Activated T-cell treated with anti-CD3 and anti-CD28 coated beads for 48 hours (primary cell): Measurements from ENCODE around the gene MDM1.

Source experiments
- DNase-seq: peaks from one replicate; pipeline ENCODE4 v3.0.0-alpha.2; 2020; ENCODE audit warnings: low read depth

MDM1 gene, protein sequence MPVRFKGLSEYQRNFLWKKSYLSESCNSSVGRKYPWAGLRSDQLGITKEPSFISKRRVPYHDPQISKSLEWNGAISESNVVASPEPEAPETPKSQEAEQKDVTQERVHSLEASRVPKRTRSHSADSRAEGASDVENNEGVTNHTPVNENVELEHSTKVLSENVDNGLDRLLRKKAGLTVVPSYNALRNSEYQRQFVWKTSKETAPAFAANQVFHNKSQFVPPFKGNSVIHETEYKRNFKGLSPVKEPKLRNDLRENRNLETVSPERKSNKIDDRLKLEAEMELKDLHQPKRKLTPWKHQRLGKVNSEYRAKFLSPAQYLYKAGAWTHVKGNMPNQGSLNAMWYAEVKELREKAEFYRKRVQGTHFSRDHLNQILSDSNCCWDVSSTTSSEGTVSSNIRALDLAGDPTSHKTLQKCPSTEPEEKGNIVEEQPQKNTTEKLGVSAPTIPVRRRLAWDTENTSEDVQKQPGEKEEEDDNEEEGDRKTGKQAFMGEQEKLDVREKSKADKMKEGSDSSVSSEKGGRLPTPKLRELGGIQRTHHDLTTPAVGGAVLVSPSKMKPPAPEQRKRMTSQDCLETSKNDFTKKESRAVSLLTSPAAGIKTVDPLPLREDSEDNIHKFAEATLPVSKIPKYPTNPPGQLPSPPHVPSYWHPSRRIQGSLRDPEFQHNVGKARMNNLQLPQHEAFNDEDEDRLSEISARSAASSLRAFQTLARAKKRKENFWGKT

DNA sequence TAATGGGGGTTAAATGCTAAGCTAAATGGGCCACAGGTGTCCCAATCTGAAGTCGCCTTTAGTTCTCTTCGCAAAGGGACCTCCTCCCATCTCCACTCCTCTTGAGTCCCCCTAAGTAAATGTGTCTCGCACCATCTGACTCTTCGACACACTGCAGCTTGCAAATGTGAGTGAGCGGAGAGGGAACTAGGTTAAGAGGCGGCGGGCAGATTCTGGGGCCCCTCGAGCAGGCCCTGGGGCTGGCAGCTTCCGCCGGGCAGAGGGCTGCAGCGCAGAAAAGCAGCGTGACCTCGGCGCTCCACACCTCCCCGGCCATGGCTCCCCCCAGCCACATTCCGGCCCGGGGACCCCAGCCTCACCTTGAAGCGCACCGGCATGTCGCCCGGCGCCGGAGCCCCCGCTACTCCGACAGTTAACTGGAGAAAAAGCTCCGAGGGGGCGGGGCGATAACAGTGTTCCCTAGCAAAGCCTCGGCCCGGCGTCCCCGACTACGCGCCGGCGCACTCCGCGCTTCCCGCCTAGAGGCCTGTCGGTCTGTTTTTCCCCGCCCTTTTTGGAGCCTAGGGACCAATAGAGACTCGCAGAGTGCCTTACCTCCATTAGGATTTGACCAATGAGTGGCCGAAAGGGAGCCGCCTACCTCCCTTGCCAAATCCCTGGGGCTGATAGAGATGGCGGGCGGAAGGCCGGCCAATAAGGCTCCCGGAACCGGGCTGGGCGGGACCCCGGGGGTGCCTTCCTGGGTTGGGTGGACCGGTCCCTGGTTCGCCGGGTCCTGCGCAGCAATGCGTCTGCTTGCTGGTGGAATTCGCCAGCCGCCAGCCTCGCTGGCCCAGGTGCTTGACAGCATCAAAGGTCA lies at the start of gene MDM1:
TSS of gene MDM1 (minus strand) at position 494 of the 859 bp plus-strand sequence. CDS start at position 377, 117 bp downstream.
- peak; percentile 93 for DNase-seq

DNA sequence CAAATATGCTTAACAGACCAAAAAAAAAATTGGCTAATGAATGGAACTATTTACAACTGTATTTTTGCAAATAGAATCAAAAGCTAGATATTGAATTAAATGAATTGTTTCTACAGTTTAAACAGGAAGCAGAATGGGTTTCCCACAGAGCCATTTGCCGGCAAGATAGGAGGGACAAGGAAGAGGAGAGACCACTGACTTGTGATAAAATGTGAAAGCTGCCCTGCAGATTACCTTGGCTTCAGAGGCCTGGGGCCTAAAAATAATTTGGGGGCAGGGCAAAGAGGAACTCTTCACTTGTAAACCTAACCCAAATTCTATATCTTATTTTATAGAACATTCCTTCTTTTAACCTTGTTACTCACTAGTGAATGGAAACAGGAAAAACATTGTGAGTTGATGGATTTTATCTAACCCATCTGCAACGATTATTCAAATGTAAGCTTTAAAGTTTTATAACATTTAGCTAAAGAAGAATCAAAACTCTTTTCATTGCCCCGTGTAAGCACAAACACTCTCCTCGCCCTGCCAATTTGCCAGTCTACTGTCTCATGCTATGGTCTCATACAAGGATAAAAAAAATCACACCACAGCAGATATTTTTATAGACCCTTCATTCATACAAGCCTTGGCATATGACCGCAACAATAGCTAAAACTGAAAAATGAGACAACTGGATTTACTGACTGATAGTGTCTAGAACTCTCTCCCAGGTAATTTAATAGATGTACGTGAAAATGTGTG lies 49.5 kb upstream of the MDM1 start:
- no peak for DNase-seq

DNA sequence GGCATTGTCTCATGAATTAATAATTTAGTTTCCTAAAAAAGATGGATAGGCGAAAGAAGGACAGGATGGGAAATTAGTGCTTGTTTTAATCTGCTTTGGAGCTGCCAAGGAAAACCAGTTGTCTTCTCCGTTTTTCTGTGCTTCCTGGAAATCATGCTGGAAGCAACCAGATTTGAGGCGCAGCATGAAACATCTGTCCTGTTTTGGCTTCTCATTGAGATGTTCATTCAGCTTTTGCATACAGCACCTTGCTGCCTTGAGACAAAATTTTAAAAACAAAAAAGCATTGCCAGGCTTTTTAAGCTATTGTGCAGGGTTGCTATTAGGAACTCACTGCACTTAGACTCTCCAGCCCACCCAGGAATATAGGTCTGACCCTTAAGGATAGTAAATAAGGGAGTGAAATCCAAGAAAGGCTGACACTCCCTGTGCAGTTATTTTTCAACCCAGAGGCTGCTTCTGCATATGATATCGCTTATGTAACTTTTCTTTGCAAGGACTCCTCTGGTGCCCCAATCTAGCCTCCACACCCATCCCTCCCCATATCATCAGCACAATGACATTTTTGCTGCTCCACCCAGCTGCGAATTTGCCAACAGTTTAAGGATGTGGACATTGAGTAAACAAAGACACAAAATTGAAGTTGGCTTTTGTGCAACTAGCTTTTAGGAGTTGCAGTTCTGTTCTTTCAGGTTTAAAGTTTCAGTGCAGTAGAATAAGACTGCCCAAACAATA lies 46.9 kb upstream of the MDM1 start:
- DNase-seq = no peak

DNA sequence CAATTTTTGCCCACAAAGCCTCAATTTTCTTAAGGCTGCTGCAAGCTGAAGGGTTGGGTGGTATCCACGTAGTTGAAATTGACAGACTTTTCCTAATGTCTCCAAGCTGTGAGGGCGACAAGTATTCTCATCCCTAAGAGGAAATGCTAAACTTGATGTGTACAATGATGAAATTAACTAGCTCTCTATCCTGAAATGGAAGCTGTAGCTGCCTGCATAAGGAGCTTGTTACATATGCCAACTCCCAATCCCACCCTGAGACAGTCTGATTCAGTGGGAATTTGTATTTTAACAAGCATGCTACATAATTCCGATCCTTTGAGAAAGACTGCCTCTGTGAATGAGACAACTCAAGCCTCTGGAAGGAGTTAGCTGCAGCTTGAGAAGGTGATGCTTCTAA lies 45.7 kb upstream of the MDM1 start:
- DNase-seq = no peak

DNA sequence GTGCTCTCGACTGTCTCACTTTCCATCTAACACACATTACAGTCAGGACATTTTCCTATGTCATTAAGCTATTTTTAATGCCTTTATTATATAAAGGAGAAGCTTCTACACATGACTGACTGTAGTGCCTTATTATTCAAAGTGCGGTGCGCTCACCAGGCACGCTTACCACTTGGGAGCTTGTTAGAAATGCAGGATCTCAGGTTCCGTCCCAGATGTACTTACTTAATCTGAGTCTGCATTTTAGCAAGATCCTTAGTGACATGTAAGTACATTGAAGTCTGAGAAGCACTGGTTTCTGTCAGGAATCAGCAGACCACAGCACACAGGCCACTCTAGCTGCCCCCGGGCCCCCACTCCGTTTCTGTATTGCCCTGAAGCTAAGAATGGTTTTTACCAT lies 44.7 kb upstream of the MDM1 start:
- no peak for DNase-seq

DNA sequence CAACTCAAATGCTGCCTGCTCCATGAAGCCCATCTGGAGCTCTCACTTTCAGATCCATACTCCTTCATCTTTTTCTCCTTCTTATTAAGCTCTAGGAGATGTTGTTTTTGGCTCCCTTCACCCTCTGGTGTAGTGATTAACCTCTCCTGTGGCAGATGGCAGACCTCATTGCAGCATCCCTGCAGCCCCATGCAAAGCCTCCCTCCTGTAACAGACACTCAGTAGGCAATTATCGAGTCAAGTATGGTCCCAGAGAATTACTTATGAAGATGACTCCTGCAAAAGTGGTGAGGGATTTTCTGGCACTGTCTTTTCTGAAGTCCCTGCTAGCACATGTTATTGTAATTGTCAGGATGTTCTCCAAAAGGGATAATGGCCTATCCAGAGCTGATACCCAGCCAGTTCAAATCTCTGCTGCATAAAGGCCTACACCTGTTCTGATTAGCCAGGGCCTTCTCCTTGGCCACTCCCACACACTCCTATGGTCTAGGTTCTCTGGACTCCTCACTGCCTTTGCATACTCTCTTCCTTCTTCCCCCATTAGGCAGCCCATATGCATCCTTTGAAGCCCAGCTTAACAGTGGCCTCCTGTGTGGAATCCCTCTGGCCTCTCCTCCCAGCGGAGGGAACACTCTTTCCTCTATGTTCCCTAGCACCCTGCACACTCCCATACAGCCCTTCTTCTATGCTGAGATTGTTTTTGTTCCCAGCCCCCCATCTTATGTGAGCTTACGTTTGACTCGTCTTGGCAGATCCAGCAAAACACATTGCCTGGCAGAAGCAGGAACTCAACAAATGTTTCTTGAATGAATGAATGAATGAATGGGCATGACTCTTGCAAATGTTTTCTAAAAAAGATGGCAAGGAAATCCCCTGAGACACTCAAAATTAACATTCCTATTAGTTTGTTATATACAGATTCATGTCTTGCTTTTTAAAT lies 43.9 kb upstream of the MDM1 start:
- no peak for DNase-seq

DNA sequence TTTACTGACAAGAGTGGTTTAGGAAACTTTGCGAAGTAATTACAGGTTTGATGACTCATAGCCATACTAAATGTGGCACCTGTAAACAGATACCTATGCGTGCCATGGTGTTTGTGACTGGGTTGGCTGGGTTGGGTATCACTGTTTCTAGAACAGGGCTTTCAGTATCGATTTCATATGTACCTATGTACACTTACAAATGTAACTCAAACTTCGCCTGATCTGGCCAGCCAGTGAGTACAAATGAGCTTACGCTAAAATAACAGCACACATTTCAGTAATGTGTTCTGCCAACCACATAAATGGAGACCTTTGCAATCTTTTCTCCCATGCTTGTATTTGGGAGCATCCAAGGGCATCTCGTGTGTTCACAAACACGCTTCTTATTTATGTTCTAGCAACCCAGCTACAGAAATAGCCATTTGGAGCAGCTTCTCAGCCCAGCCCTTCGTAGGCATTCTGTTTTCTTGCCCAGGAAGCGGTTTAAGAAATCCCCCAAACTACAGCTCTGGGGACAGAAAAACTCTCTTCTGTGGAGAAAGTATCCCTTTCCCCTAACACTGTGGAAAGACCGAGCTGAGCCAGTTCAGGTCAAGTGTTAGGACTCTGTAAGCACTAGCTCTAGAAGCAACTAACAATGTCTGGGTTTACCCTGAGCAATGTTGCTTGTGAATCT lies 42.3 kb upstream of the MDM1 start:
- DNase-seq = peak; percentile 25

DNA sequence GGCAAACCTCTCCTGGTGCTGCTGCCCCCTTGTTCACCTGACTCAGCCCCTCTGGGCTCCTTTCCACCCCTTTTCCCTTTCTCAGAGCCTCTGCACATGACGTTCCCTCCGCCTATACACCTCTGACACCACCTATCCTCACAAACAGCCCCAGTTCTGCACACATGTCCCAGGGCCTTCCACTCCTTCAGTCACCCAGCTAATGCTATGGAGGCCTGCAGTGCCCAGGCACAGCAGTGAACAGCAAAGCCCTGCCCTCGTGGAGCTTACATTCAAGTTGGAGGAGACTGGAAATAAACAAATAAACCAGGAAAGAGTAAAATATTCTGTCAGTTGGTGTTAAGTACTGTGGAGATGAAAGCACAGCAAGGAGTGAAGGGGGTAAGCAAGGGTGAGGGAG lies 38.5 kb upstream of the MDM1 start:
- DNase-seq = no peak

DNA sequence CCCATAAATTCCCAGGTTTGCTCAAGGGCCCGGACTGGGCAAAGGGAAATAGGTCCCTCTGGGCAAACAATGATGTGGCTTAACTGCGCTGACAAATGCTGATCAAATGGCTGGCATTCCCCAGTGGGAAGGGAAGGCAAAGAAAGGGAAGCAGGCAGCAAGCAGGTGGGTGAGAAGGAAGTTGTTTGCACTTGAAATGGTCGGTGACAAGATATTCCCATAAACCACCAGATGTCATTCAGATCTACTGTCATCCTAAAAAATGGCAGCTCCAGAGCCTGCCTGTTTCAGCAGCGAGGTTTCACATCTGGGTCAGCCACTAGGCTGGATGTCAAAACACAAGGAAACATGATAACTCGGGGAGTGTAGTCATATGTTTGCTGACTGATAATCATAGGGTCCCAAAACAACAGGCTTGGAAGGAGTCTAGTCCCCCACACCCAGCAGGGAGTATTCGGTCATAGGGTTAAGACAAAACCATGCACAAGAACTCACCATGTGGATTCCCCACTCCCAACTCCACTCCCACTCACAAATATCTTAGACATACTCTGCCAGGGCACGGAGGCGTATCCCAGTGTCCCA lies 37.9 kb upstream of the MDM1 start:
- DNase-seq = no peak

DNA sequence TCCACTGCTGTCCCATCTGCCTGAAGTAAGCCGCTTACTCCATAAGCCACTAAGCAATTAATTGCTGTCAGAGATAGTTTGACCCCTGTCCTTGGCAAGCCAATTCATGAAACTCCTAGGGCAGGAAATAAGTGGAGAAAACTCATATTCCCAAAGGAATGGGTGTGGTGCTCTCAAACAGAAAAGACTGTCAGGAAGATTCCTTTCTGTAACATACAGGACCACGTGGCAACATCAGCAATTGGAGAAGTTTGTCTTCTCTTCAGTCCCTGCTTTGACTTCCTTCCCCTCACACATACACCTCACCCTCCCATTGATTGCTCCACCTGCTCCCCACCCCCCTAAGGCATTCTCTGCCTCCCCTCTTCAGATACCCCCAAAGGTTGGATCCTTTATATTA lies 36.2 kb upstream of the MDM1 start:
- DNase-seq = no peak

DNA sequence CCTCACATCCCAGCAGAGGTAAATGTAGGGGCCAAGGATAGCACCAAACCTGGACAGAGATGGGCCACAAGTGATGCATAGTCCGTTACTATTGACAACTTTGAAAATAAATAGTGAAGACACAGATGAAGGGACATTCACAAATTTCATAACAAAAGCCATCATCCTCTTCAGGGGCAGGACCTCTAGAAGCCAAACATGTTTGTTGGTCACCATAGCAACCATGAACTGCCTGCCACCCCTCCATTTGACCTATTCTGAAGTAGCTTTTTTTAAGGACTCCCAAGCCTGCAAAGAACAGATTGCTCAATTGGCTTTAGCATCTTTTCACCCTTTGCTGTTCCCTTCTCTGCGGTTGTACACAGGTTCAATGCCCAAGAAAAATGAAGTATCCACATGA lies 35.7 kb upstream of the MDM1 start:
- no peak for DNase-seq

DNA sequence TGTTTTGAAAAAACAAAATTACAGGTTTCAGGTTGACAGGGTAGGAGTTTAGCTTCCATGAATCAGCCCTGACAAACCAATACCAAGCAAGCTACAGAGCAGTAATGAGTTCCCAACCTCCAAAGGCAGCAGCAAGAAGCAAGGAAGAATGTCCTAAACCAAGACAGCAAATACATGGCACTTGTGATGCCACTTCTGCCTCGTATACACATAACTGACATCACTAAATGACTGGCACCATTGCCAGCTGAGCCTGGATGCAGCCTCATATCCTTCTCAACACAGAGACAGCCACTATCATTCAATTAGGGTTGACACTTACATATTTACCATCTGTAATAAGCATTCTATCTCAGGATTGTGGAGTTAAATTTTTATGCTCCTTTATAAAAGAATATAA lies 35.0 kb upstream of the MDM1 start:
- DNase-seq = no peak

DNA sequence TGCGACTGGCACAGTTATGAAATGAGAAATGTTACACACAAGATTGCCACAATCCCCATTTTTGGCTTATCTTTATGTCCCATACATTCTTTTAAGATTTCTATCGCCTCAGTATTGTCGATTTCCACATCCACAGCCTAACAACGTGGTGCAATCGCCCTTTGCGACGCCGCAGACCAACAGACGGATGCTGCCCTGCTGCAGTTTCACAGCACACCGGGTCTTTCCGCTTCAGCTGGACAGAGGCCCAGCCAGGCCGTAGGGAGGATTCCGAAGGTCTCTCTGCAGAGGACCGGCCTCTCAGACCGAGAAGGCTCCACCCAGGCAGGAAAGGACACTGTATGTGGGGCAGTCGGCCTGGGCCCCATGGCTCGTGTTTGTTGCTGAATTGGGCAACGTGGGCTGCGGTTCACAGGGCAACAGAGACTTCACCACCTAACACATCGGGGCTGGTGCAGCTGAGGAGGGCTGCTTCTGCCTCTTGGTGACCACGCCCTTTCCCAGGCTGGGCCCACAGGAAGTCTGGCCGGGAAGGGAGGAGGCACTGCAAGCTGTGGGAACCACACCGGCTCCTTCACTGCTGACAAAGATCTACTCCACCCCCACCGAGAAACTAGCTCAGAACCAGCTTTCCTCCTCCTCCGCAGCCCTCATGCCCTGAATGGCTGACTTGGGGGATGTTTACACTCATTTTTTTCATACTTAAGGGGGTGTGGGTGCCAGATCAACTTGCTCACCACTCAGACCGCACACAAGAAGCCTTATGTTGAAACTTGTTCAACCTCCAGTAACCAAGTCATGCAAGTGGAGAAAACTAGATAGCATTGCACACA lies 32.9 kb upstream of the MDM1 start:
- peak; percentile 80 for DNase-seq

DNA sequence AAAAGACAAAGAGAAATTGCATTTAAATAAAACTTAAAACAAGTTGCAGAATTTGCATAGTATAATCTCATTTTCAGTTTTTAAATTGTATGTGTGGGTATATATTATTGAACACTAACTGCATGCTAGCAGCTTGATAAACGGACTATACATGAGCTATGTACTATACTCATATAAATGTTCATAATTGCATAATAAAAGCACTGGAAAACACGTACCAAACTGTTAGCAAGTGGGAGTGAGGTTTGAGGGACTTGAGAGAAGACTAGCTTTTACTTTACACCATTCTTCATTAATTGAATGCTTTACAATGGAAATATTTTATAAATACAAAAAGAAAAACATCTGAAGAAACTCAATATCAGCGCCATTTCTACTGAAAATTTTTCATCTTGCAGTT lies 32.2 kb upstream of the MDM1 start:
- no peak for DNase-seq

DNA sequence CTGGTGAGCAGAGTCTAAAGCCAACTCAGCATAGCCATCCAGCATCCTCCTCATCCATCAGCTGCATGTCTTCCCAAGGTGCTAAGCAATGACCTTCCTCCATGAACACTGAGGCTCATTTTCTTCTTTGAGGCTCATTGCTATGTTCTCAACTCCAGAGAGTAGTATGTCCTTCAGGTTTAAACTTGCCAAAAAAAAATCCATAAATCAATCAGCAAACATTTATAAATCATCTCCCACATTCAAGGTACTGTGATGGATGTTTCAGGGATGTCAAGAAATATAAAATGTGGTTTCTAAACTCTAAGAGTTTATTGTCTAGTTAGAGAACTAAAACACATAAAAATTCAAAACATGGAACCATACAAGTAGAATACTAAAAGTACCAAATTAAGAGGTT lies 29.8 kb upstream of the MDM1 start:
- DNase-seq = no peak

DNA sequence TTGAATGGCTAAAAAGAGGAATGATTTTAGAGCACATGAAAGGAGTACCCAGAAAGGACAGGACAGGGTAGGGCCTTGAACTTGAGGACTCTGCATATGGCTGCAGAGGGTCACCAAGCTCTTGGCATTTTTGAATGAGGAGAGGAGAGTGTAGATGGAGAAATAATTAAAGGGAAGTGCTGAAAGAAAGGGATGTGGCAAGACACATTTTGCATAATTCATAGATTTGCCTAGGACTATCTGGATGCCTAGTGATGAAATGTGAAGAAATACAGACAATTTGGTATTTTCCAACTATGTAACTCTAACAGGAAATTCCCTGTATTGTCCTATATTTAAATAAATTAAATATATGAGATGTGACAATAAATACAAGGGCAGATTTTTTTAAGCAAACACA lies 27.5 kb upstream of the MDM1 start:
- DNase-seq = no peak

DNA sequence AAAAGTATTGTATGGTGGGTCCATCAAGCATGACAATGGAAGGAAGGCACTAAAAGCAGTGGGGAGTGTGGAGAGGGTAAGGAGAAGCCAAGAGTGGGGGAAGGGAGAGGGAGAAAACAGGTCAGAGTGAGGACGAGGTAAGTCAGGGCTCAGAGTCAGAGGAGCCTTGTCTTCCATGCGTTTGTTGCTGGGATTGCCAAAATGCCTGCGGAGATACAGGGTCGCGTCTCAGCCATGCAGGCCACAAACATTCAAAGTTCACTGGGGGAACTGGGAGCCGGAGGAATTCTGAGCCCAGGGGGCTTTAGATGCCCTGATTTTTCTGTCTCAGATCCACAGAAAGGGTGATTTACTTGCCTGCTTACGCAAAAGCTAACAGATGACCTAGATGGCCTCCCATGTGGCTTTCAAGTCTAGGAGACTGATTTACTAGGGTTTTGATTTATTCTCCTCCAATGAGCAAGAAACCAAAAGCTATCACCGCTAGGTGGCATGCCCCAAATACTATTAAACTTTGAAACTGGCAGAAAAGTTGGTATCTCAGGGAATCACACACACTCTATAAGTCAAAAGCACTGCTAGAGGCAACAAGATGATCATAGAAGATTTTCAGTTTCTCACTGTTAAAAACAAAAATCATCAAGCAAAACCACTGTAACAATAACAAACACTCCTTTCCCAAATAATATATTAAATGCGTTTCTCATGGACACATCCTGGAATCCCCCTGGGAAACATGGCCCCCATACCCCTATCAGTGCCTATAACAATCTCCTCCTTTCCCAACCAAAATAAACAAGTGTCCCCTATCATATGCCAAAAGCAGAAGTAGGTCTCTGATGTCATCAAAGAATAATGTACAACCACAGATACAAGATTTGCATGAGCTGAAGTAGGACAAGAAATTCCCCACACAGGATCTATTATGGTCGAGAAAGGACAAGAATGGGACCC lies 26.6 kb upstream of the MDM1 start:
- no peak for DNase-seq
